ENCODE measurements around the gene ARID1A. TPM values are rescaled to one million over a fixed set of nuclear protein-coding genes. Genes with fewer than 3 reads are reported as not detected.

ARID1A gene
- total and polyA plus RNA-seq, 2 donors from 2014 or later = 9.9 to 71.7 TPM

DNA sequence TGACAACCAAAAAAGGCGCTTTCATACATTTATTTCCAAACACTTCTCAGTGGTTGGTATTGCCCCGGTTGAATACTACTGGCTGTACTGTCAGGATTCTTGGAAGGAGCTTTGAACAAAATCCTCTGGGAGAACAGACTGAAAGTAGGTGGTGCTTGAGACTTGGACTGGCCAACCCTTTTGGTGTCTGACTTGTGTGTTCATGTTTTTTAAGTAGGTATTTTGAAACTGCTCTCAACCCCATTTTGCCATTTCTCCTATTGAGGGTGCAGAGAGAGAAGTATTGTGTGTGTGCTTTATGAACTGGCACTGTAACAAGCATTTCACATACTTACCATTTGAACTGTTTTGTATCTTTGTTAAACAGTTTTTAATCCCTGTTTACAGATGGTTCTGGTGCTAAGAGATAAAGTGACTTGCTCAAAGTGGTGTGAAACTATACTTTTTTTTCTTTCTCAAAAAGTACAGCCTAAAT is 21.2 kb downstream of the ARID1A start:
- Histone ChIP-seq H3K4me3 (ENCODE audit: low read length in 3 of 3) (no peak overlapping the region), H3K9ac (ENCODE audit: low read length in 3 of 3) (no peak overlapping the region), H3K36me3 (ENCODE audit: control insufficient read depth in 2 of 3, insufficient read depth in 3 of 3, low read length in 3 of 3) (no peaks in the 10 kb centered on the region), H3K9me3 (ENCODE audit: control insufficient read depth in 2 of 3, insufficient read depth in 1 of 3, low read length in 3 of 3) (no peaks in the 10 kb centered on the region), H3K4me1 (ENCODE audit: control insufficient read depth in 2 of 3, insufficient read depth in 2 of 3, low read depth in 1 of 3, low read length in 3 of 3) (peaks cover 0 to 18% (median 7%) of the 10 kb centered on the region in 3 donors), H3K27ac (ENCODE audit: low read depth in 2 of 2, low read length in 2 of 2) (no peak overlapping the region), H3K27me3 (ENCODE audit: control insufficient read depth, insufficient read depth, low read length) (no peaks in the 10 kb centered on the region)
- FAIRE-seq (no peak), DNase-seq (no peak)
- intact Hi-C loops (cut with DNase I) = no loop called here
- TF ChIP-seq, protein P1, sequence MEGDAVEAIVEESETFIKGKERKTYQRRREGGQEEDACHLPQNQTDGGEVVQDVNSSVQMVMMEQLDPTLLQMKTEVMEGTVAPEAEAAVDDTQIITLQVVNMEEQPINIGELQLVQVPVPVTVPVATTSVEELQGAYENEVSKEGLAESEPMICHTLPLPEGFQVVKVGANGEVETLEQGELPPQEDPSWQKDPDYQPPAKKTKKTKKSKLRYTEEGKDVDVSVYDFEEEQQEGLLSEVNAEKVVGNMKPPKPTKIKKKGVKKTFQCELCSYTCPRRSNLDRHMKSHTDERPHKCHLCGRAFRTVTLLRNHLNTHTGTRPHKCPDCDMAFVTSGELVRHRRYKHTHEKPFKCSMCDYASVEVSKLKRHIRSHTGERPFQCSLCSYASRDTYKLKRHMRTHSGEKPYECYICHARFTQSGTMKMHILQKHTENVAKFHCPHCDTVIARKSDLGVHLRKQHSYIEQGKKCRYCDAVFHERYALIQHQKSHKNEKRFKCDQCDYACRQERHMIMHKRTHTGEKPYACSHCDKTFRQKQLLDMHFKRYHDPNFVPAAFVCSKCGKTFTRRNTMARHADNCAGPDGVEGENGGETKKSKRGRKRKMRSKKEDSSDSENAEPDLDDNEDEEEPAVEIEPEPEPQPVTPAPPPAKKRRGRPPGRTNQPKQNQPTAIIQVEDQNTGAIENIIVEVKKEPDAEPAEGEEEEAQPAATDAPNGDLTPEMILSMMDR (IDR thresholded peaks at IDR 0.05; ENCODE audit: borderline replicate concordance, extremely low read depth, insufficient read depth) = no peak

DNA sequence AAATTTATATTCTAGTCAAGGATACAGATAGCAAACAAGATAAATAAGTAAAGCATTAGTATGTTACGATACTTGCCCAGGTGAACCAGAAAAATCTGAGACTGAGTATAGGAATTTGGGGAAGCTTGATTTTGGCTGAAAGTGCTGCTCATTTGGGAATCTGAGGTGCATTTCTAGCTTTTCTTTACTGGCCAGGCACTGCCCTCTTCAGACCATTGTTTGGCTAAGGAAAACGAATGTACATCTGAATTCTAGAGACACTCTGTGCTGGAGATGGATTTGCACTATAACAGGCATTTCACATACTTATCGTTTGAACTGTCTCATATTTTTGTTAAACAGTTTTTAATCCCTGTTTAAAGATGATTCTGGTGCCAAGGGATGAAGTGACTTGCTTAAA is 23.4 kb downstream of the ARID1A start:
- TF ChIP-seq, protein P1 (IDR thresholded peaks at IDR 0.05; ENCODE audit: borderline replicate concordance, extremely low read depth, insufficient read depth) = no peak
- intact Hi-C loops (cut with DNase I) = no loop called here
- Histone ChIP-seq H3K27ac (ENCODE audit: low read depth in 2 of 2, low read length in 2 of 2) (no peak overlapping the region), H3K36me3 (ENCODE audit: control insufficient read depth in 2 of 3, insufficient read depth in 3 of 3, low read length in 3 of 3) (no peaks in the 10 kb centered on the region), H3K4me3 (ENCODE audit: low read length in 3 of 3) (no peak overlapping the region), H3K27me3 (ENCODE audit: control insufficient read depth, insufficient read depth, low read length) (no peaks in the 10 kb centered on the region), H3K9me3 (ENCODE audit: control insufficient read depth in 2 of 3, insufficient read depth in 1 of 3, low read length in 3 of 3) (no peaks in the 10 kb centered on the region), H3K4me1 (ENCODE audit: control insufficient read depth in 2 of 3, insufficient read depth in 2 of 3, low read depth in 1 of 3, low read length in 3 of 3) (peaks cover 8 to 26% (median 16%) of the 10 kb centered on the region in 3 donors), H3K9ac (ENCODE audit: low read length in 3 of 3) (no peak overlapping the region)
- DNase-seq = no peak
- FAIRE-seq = no peak

DNA sequence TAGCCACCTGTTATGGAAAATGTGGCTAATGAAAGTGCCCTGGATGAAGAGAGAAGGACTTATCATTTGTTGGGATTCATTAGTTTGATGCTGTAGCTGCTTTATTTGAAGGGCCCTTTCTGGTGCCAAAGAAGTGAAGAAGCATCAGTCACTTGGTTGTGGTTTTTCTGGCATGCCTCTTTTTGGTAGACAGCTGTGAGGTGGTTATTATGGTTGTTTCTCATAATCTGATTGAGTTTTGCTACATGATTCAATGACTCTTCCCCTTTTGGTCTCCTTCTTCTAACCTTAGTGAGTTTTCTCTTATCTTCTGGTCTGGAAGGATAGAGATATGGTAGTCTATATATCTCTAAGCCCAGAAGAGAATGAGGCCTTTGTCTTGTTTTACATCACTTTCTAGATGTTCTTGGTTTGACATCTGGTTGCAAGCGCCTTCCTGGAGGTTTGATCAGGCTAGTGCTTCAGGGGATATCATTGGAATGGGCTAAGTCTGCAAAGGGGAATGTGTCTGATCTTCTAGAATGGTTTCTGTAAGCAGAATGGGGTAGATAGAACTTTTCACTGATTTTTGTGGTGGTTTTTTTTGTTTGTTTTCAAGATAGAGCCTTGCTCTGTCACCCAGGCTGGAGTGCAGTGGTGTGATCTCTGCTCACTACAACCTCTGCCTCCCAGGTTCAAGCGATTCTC is 26.0 kb downstream of the ARID1A start:
- no peak overlapping the region for H3K27ac ChIP-seq (ENCODE audit: low read depth in 2 of 2, low read length in 2 of 2)
- intact Hi-C loops (cut with DNase I) = no loop called here
- no peak overlapping the region for H3K4me3 ChIP-seq (ENCODE audit: low read length in 3 of 3)
- FAIRE-seq (no peak), DNase-seq (no peak)
- no peak overlapping the region for H3K9ac ChIP-seq (ENCODE audit: low read length in 3 of 3)
- H3K4me1 ChIP-seq (ENCODE audit: control insufficient read depth in 2 of 3, insufficient read depth in 2 of 3, low read depth in 1 of 3, low read length in 3 of 3) = peaks cover 8 to 24% (median 20%) of the 10 kb centered on the region in 3 donors
- no peaks in the 10 kb centered on the region for H3K36me3 ChIP-seq (ENCODE audit: control insufficient read depth in 2 of 3, insufficient read depth in 3 of 3, low read length in 3 of 3)
- TF ChIP-seq, protein P1 (IDR thresholded peaks at IDR 0.05; ENCODE audit: borderline replicate concordance, extremely low read depth, insufficient read depth) = no peak
- no peaks in the 10 kb centered on the region for H3K27me3 ChIP-seq (ENCODE audit: control insufficient read depth, insufficient read depth, low read length)
- H3K9me3 ChIP-seq (ENCODE audit: control insufficient read depth in 2 of 3, insufficient read depth in 1 of 3, low read length in 3 of 3) = no peaks in the 10 kb centered on the region
